Kidney (tissue), 14 donors: ENCODE results near the gene DNAJB1. TPM values are rescaled to one million over a fixed set of nuclear protein-coding genes. Genes with fewer than 3 reads are reported as not detected.

ENCODE experiments used
- DNase-seq, 5 donors: peaks; one replicate each; pipeline ENCODE4 v3.0.0-alpha.2; 2013 to 2020
- FAIRE-seq: peaks from 2 replicates; lab custom pipeline; 2012; peaks lifted over from hg19 to GRCh38; lab: Jason Lieb, UNC
- H3K27ac ChIP-seq, 2 donors: one replicate each; pipeline ENCODE4 v1.7.0; 2013; ENCODE audit warnings: low read depth in 2 of 2, low read length in 2 of 2, inconsistent platforms in 1 of 2
- H3K27me3 ChIP-seq: one replicate; pipeline ENCODE4 v1.7.1; 2013; ENCODE audit warnings: low read length, inconsistent platforms; ENCODE audit not compliant: control insufficient read depth, insufficient read depth
- H3K36me3 ChIP-seq, 3 donors: one replicate each; pipeline versions ENCODE4 v1.7.0 to v1.7.1; 2013; ENCODE audit warnings: low read length in 3 of 3, control low read depth in 1 of 3, inconsistent platforms in 1 of 3; ENCODE audit not compliant: insufficient read depth in 3 of 3, control insufficient read depth in 2 of 3
- H3K4me1 ChIP-seq, 3 donors: one replicate each; pipeline versions ENCODE4 v1.7.0 to v1.7.1; 2013; ENCODE audit warnings: low read length in 3 of 3, inconsistent platforms in 1 of 3, low read depth in 1 of 3; ENCODE audit not compliant: control insufficient read depth in 2 of 3, insufficient read depth in 2 of 3
- H3K4me3 ChIP-seq, 3 donors: one replicate each; pipeline versions ENCODE4 v1.7.0 to v1.8.1; 2013; ENCODE audit warnings: low read length in 3 of 3, control low read depth in 1 of 3, inconsistent platforms in 1 of 3
- H3K9ac ChIP-seq, 3 donors: one replicate each; pipeline versions ENCODE4 v1.7.0 to v1.7.1; 2013; ENCODE audit warnings: low read length in 3 of 3, control low read depth in 1 of 3, inconsistent platforms in 1 of 3
- H3K9me3 ChIP-seq, 3 donors: one replicate each; pipeline versions ENCODE4 v1.7.0 to v1.7.1; 2013; ENCODE audit warnings: low read length in 3 of 3, control low read depth in 1 of 3, inconsistent platforms in 1 of 3; ENCODE audit not compliant: control insufficient read depth in 2 of 3, insufficient read depth in 1 of 3
- intact Hi-C: fragments of 100-400 bp; cut with DNase I; formaldehyde crosslinking; loops from one replicate; pipeline ENCODE4 v1.11.1; 2022
- polyA plus RNA-seq: library from polyadenylated mRNA; stranded (reverse); fragments of 350-450 nt; fragmentation: Illumina TruSeq; extraction: RNeasy Lipid Tissue Mini Kit (QIAGEN cat#74804); gene quantifications from one replicate; pipeline ENCODE4 v1.2.3, GENCODE V29; 2014; ENCODE audit warnings: low read depth, low replicate concordance; ENCODE audit not compliant: insufficient read depth
- total RNA-seq: library from RNA; stranded (reverse); fragmentation: NEBNext Ultra II Directional; extraction: Animal tissue kit (Norgen Biotek cat#: 25700); gene quantifications from one replicate; pipeline ENCODE4 v1.2.1, GENCODE V29; 2021
- TF ChIP-seq, protein P1 (sequence below): IDR thresholded peaks from 3 replicates; pipeline ENCODE4 v1.5.1; 2012; ENCODE audit warnings: mild to moderate bottlenecking, moderate library complexity, borderline replicate concordance; ENCODE audit not compliant: insufficient read depth; ENCODE audit errors: extremely low read depth
- donor health status: control.
- donor health status: control.
- donor health status: control.
- donor health status: control.
- donor health status: control.
- donor health status: DM: yes; HTN: yes; CAD: no.
- donor health status: Normal renal cell carcinoma (clear cell type).

Gene DNAJB1
- total and polyA plus RNA-seq, 2 donors from 2014 or later: 77.9 to 122 TPM

DNA sequence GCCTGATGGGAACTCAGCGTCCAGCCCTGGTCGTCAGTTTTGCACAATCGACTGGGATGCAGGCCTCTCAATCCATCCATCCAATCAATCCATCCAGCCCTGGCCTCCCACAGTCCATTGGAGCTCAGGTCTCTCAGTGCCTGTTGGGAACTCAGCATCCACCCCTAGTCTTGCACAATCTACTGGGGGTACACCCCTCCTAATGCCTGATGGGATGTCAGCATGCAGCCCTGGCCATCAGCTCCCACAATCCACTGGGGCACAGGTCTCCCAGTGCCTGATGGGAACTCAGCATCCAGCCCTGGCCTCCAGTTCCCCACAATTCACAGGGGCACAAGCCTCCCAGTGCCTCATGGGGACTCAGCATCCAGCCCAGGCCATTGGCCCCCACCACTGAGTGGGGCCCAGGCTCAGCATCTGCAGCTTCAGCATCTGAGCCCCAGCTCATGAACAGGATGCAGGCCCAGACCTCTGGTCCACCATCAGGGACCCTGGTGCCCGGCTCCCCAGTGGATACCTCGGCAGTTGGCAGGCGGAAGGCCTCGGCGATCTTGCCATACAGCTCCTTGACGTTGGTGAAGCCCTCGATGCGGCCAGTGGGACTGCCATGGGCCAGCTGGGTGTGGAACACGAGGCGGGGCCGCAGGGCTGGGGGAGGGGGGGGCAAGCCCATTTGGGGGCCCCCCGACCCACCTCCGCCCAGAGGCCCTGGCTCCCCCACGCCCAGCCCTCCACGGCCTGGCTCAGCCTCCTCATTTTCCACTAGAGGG is 35.8 kb downstream of the DNAJB1 start:
- peaks cover 0 to 6% (median 0%) of the 10 kb centered on the region in 3 donors for H3K4me1 ChIP-seq
- H3K4me3 ChIP-seq: no peak overlapping the region
- no peak overlapping the region for H3K9ac ChIP-seq
- no peaks in the 10 kb centered on the region for H3K9me3 ChIP-seq
- DNase-seq: no peak
- H3K36me3 ChIP-seq: peaks cover 0 to 25% (median 0%) of the 10 kb centered on the region in 3 donors
- no peak for FAIRE-seq
- no peaks in the 10 kb centered on the region for H3K27me3 ChIP-seq
- intact Hi-C loops: no loop called here
- TF ChIP-seq, protein P1, sequence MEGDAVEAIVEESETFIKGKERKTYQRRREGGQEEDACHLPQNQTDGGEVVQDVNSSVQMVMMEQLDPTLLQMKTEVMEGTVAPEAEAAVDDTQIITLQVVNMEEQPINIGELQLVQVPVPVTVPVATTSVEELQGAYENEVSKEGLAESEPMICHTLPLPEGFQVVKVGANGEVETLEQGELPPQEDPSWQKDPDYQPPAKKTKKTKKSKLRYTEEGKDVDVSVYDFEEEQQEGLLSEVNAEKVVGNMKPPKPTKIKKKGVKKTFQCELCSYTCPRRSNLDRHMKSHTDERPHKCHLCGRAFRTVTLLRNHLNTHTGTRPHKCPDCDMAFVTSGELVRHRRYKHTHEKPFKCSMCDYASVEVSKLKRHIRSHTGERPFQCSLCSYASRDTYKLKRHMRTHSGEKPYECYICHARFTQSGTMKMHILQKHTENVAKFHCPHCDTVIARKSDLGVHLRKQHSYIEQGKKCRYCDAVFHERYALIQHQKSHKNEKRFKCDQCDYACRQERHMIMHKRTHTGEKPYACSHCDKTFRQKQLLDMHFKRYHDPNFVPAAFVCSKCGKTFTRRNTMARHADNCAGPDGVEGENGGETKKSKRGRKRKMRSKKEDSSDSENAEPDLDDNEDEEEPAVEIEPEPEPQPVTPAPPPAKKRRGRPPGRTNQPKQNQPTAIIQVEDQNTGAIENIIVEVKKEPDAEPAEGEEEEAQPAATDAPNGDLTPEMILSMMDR: no peak
- H3K27ac ChIP-seq: no peak overlapping the region

- H3K27ac ChIP-seq: no peak overlapping the region
- intact Hi-C loops: no loop called here
- DNase-seq (no peak), FAIRE-seq (no peak)
- peaks cover 0 to 25% (median 0%) of the 10 kb centered on the region in 3 donors for H3K36me3 ChIP-seq
- H3K4me3 ChIP-seq: no peak overlapping the region
- H3K9me3 ChIP-seq: no peaks in the 10 kb centered on the region
- H3K9ac ChIP-seq: no peak overlapping the region
- TF ChIP-seq, protein P1: no peak
- no peaks in the 10 kb centered on the region for H3K27me3 ChIP-seq
- H3K4me1 ChIP-seq: peaks cover 0 to 12% (median 0%) of the 10 kb centered on the region in 3 donors
Observed at GRCh38 chr19:14480700-14481079, 37.5 kb downstream of the DNAJB1 start.

- peak; percentile 85 to 91 (median 90) for DNase-seq
- peak overlapping the region in 1 of 2 donors; percentile 28 for H3K27ac ChIP-seq
- no peak overlapping the region for H3K4me3 ChIP-seq
Observed at GRCh38 chr19:14479975-14480699, 38.1 kb downstream of the DNAJB1 start.

More at GRCh38 chr19:14479975-14480699, 38.1 kb downstream of the DNAJB1 start:
- Histone ChIP-seq H3K27me3 (no peaks in the 10 kb centered on the region), H3K9me3 (no peaks in the 10 kb centered on the region), H3K4me1 (peaks cover 0 to 12% (median 0%) of the 10 kb centered on the region in 3 donors), H3K36me3 (peaks cover 0 to 25% (median 0%) of the 10 kb centered on the region in 3 donors), H3K9ac (no peak overlapping the region)
- TF ChIP-seq, protein P1: peak; percentile 83
- intact Hi-C loops: no loop called here
- no peak for FAIRE-seq
